GM18907 (cell line): Measurements from ENCODE around the gene ZNF774.
"Not testable (repeated sequence)": the region's sequence is repeated elsewhere in the genome, so short reads cannot be mapped to it uniquely, and the experiment has no call there.

Source experiments
- ATAC-seq: cut with Tn5 transposase; IDR thresholded peaks from one replicate; pipeline ENCODE4 v1.9.1; 2021; ENCODE audit warnings: mild to moderate bottlenecking, moderate library complexity; ENCODE audit not compliant: unreplicated experiment

Gene ZNF774

GRCh38 chr15:90388462-90389380 is 36.6 kb downstream of the ZNF774 start:
- peak; percentile 57 for ATAC-seq

GRCh38 chr15:90389513-90389912 is 37.4 kb downstream of the ZNF774 start:
- no peak for ATAC-seq

- ATAC-seq, result no peak
These were observed 41.0 kb downstream of the ZNF774 start for GRCh38 chr15:90393040-90393439.

- no peak for ATAC-seq
These were observed 42.0 kb downstream of the ZNF774 start for GRCh38 chr15:90394074-90394473.

- ATAC-seq, result no peak
These were observed 42.8 kb downstream of the ZNF774 start for GRCh38 chr15:90394748-90395442.

GRCh38 chr15:90396321-90396720 is 44.2 kb downstream of the ZNF774 start:
- no peak for ATAC-seq

- ATAC-seq, result peak; percentile 21
These were observed 48.1 kb downstream of the ZNF774 start for GRCh38 chr15:90400005-90400758.

GRCh38 chr15:90400759-90401314 is 48.8 kb downstream of the ZNF774 start:
- ATAC-seq, result peak; percentile 97

- ATAC-seq, result no peak
These were observed 49.4 kb downstream of the ZNF774 start for GRCh38 chr15:90401495-90401894.

- no peak for ATAC-seq
These were observed 50.1 kb downstream of the ZNF774 start for GRCh38 chr15:90402223-90402622.

- no peak for ATAC-seq
These were observed 50.7 kb downstream of the ZNF774 start for GRCh38 chr15:90402767-90403166.

GRCh38 chr15:90405055-90405607 is 53.0 kb downstream of the ZNF774 start:
- no peak for ATAC-seq

- no peak for ATAC-seq
These were observed 55.3 kb downstream of the ZNF774 start for GRCh38 chr15:90407336-90407735.

GRCh38 chr15:90407871-90408317 is 55.8 kb downstream of the ZNF774 start:
- no peak for ATAC-seq

GRCh38 chr15:90408657-90409056 is 56.6 kb downstream of the ZNF774 start:
- ATAC-seq, result no peak

GRCh38 chr15:90409587-90409986 is 57.5 kb downstream of the ZNF774 start:
- ATAC-seq, result not testable (repeated sequence)

GRCh38 chr15:90410316-90410715 is 58.2 kb downstream of the ZNF774 start:
- not testable (repeated sequence) for ATAC-seq

- no peak for ATAC-seq
These were observed 59.1 kb downstream of the ZNF774 start for GRCh38 chr15:90411176-90411575.
